Astrocyte of the cerebellum (primary cell): ENCODE data around the gene HMX1.

Experiments
- DNase-seq: peaks from one replicate; pipeline ENCODE4 v3.0.0-alpha.2; 2011; ENCODE audit warnings: low read depth
- H3K4me3 ChIP-seq: 2 replicates; pipeline ENCODE4 v1.5.1; 2011; ENCODE audit warnings: mild to moderate bottlenecking, low read depth, low read length, moderate library complexity
- in situ Hi-C: cut with HindIII; loops from 2 replicates; pipeline ENCODE4 v1.10.0; 2017; ENCODE audit warnings: low sequenced_read_pairs
- TF ChIP-seq, protein P1 (sequence below): IDR thresholded peaks from 2 replicates; pipeline ENCODE4 v1.5.1; 2012; ENCODE audit warnings: low read length, low read depth, moderate library complexity, mild to moderate bottlenecking; ENCODE audit errors: missing control alignments

The HMX1 gene

DNA sequence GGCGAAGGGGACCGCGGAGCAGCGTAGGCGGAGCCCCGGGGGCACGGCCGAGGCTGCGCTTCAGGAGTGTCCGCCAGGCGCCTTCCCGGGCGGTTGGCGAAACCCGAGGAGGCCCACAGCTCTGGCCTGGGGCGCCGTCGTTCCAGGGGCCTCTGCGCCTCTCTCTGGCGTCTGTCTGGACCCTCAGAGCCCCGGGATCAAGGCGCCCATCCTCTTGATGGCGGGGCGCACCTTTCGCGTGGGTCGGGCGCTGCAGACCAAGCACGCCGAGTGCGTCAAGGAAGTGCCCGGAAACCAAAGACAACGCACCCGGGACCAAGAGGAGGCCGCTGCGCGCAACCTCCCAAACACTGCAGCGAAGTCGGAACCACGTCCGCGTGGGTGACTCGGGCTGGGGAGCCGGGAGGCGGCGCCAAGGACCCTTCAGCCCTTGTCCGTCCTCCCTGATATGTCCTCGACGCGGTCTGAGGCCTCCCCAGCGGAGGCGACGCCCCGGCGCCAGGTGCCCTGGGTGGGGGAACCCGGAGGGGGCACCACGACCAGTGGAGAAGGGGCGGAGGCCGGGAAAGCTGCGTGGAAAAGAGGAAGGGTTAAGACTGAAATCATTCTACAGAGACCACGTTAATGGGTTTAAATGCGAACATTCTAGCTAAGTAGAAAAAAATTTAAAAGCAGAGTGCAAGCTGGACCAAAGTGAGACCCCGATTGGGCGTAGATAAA lies 9.9 kb downstream of the HMX1 start:
- DNase-seq, result no peak
- in situ Hi-C loops, result no loop called here
- TF ChIP-seq, protein P1, sequence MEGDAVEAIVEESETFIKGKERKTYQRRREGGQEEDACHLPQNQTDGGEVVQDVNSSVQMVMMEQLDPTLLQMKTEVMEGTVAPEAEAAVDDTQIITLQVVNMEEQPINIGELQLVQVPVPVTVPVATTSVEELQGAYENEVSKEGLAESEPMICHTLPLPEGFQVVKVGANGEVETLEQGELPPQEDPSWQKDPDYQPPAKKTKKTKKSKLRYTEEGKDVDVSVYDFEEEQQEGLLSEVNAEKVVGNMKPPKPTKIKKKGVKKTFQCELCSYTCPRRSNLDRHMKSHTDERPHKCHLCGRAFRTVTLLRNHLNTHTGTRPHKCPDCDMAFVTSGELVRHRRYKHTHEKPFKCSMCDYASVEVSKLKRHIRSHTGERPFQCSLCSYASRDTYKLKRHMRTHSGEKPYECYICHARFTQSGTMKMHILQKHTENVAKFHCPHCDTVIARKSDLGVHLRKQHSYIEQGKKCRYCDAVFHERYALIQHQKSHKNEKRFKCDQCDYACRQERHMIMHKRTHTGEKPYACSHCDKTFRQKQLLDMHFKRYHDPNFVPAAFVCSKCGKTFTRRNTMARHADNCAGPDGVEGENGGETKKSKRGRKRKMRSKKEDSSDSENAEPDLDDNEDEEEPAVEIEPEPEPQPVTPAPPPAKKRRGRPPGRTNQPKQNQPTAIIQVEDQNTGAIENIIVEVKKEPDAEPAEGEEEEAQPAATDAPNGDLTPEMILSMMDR, result no peak
- no peak overlapping the region for H3K4me3 ChIP-seq

DNA sequence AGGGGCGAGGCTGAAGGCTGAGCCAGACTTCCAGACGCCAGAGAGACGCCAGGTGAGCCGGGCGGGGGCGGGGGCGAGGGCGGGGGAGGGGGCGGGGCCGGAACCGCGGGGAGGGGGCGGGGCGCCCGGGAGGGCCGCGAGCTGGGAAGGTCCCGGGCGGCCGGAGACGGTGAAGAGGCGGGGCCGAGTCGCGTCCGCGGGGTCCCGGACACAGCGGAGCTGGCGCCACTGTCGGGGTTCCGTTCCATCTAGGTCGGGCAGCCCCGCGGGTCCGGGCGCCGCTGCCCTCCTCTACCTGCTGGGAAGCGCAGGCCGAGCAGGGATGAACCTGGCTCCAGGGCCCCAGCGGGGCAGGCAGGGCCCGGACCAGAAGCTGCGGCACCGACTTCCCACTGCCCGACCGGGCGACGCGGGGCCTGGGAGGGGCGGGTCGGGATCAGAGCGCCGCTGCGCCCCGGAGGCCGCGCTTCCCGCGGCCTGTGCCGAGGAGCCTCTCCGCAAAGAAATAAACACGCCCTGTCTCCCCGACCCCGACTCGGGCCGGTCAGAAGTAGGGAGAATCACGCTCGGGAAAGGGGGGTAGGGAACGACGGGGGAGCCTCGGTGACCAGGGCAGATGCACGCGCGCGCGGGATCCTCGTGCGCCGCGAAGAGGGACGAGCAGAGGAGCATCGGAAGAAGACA lies 10.6 kb downstream of the HMX1 start:
- no peak overlapping the region for H3K4me3 ChIP-seq
- TF ChIP-seq, protein P1, result no peak
- in situ Hi-C loops, result no loop called here
- DNase-seq, result no peak

DNA sequence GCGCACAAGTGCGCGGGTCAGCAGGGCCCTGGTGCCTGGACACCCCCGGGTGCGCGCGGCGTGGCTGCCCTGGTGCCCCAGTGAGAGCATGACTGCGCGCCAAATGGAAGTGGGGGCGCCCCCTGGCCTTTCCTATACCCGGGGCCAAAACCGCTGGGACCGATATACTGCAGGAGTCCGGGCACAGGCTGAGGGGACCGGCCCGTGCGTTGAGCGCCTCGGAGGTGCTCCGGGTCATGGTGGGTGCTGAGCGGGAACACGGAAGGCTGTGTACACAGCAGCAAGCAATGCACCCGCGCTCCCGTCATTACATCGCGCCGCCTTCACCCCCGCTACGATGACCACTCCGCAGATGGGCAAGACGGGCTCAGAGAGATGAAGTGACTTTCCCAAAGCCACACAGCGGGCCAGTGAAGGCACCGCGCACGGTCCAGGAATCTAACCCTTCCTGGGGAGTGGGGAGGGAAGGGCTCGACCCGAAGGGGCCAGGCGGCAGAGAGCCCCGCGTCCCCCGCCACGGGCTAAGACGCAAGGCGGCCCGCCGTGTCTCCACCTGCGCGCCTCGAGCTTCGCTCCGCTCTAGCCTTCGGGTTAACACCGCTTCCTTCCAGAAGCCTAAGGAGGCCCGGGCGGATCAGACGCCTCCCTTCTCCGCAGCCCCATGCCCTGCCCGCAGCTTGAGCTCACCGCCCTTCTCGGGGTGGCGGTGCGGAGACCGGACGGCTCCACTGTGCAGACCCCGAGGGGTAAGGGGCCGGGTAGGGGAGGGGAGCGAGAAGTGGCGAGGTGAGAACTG lies 11.3 kb downstream of the HMX1 start:
- no peak overlapping the region for H3K4me3 ChIP-seq
- TF ChIP-seq, protein P1, result no peak
- no peak for DNase-seq
- in situ Hi-C loops, result no loop called here

DNA sequence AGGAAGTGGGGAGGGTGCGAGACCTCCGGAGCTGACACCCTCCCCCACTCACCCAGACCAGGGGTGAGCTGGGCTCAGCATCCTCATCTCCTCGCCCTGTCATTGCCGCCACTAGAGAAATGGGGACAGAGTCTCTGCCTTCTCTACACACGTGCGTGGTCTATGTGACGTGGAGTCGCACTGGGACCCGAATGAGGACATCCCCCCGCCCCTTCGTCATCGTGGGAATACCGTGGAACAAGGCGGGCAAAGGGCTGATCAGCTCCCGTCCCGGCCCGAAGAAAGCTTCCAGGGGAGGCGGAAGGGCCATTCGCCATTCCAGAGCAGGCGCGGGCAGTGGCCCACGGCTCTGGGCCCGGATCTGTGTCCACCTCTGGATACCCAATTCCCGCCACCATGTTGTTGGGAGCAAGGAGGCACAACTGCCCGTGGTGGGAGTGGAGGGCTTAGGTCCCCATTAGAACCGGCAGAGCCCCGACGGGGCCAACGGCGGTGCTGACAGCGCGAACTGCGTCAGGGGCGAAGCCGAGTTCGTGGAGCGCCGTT lies 12.0 kb downstream of the HMX1 start:
- TF ChIP-seq, protein P1, result no peak

DNA sequence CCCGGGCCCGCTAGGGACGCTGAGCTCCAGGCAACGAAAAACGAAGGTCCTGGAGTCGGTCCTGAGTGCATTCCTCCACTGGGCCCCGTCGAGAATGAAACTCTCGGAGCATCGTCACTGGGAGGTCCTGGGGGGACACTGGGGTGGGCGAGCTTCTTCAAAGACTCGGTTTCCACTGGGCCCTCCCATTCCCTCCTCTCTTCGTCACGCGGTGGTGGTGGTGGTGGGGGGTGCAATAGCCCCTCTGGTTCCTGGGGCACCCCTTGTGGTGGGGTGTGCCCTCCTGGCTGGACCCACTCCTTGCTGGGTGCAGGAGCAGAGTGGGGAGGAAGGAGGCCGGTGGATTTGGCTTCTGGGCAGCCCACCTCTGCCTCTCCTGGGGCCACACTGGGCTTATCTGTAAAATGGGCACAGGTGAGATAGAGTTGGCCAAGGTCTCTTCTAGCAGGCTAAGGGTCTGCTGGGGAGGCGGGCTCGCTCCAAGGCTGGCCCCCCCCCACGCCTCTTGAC lies 12.9 kb downstream of the HMX1 start:
- no peak for DNase-seq
- H3K4me3 ChIP-seq, result no peak overlapping the region
- in situ Hi-C loops, result no loop called here
- TF ChIP-seq, protein P1, result no peak

More for the DNA sequence above, 12.0 kb downstream of the HMX1 start:
- no peak overlapping the region for H3K4me3 ChIP-seq
- DNase-seq, result no peak
- in situ Hi-C loops, result no loop called here
